ENCODE data around the gene TRAPPC13. TPM values are rescaled to one million over a fixed set of nuclear protein-coding genes. Genes with fewer than 3 reads are reported as not detected.
"Not testable (repeated sequence)": the region's sequence is repeated elsewhere in the genome, so short reads cannot be mapped to it uniquely, and the experiment has no call there.

Gene TRAPPC13
- total and polyA plus RNA-seq, 5 donors: 14.6 to 23.9 (median 21.2) TPM

DNA sequence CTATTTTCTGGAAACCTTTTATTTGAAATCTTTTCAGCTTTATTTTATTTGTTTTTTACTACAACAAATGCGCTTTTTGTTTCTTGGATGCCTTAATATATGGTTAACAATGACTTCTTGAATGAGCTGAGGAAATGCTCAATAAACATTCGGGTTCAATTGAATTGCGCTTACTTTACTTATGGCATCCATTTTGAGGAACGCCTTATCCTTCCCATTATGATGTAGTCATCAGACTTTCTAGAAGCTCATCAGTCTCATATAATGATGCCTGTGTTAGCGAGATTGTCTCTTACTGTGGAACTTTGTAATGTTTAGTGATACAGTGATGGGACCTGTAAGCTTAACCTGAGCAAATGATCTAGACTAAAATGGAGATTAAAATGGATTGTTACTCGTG is 916 bp downstream of the TRAPPC13 start:
- peak overlapping the region; percentile 87 for H3K4me3 ChIP-seq (ENCODE audit: low read length)

DNA sequence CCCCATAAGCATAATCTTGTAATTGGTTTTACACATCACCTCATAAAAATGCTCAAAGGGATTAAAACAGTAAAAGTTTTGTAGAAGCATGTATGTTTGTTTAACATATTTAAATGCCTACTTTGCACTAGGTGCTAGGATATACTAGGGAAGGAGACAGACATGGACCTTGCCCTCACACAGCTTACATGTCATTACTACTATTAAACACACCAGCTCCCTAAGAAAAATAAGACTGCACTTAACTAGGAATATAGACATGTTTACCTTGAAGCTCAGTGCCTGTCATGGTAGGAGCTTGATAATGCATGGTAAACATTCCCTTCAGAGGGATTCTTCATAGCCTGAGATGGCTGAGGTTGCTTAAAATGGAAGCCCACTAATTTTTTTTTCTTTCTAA is 6.2 kb downstream of the TRAPPC13 start:
- intact Hi-C loops (cut with DNase I): no loop called here
- DNase-seq (no peak), ATAC-seq (no peak)
- Histone ChIP-seq H3K4me3 (ENCODE audit: low read length) (no peak overlapping the region), H3K4me1 (ENCODE audit: control insufficient read depth, insufficient read depth, low read length) (no peaks in the 10 kb centered on the region), H3K27me3 (ENCODE audit: control insufficient read depth, insufficient read depth) (no peaks in the 10 kb centered on the region), H3K9me3 (ENCODE audit: control insufficient read depth, low read length) (no peaks in the 10 kb centered on the region), H3K27ac (ENCODE audit: low read length) (no peak overlapping the region)

More for the DNA sequence above, 916 bp downstream of the TRAPPC13 start:
- no peaks in the 10 kb centered on the region for H3K9me3 ChIP-seq (ENCODE audit: control insufficient read depth, low read length)
- intact Hi-C loops (cut with DNase I): no loop called here
- no peaks in the 10 kb centered on the region for H3K4me1 ChIP-seq (ENCODE audit: control insufficient read depth, insufficient read depth, low read length)
- H3K27me3 ChIP-seq (ENCODE audit: control insufficient read depth, insufficient read depth): no peaks in the 10 kb centered on the region
- no peak for ATAC-seq
- 60% methylated on average over 6 of the region's 6 CpGs for WGBS
- no peak overlapping the region for H3K27ac ChIP-seq (ENCODE audit: low read length)
- DNase-seq: no peak

DNA sequence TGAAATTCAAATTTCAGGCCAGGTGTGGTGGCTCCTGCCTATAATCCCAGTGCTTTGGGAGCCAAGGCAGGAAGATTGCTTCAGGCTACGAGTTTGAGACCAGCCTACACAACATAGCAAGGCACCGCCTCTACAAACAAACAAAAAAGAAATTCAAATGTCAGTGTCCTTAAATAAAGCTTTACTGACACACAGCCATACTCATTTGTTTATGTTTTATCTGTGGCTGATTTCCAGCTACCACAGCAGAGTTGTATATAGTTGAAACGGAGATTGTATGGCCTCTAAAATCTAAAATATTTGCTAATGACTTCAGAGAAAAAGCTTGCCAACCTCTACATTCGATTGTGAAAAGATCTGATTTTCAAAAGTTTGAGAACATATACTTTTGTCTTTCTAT is 15.4 kb downstream of the TRAPPC13 start:
- ATAC-seq: no peak
- H3K27ac ChIP-seq (ENCODE audit: low read length): no peak overlapping the region
- 97% methylated on average over 4 of the region's 4 CpGs for WGBS

GRCh38 chr5:65646938-65647337 is 22.1 kb downstream of the TRAPPC13 start:
- H3K27me3 ChIP-seq (ENCODE audit: control insufficient read depth, insufficient read depth): no peaks in the 10 kb centered on the region
- ATAC-seq: no peak
- no peaks in the 10 kb centered on the region for H3K4me1 ChIP-seq (ENCODE audit: control insufficient read depth, insufficient read depth, low read length)
- intact Hi-C loops (cut with DNase I): no loop called here
- H3K4me3 ChIP-seq (ENCODE audit: low read length): no peak overlapping the region
- WGBS: 89% methylated on average over 2 of the region's 2 CpGs
- DNase-seq: no peak
- H3K9me3 ChIP-seq (ENCODE audit: control insufficient read depth, low read length): no peaks in the 10 kb centered on the region
- no peak overlapping the region for H3K27ac ChIP-seq (ENCODE audit: low read length)

More for the DNA sequence above, 15.4 kb downstream of the TRAPPC13 start:
- Histone ChIP-seq H3K4me3 (ENCODE audit: low read length) (no peak overlapping the region), H3K9me3 (ENCODE audit: control insufficient read depth, low read length) (no peaks in the 10 kb centered on the region), H3K27me3 (ENCODE audit: control insufficient read depth, insufficient read depth) (no peaks in the 10 kb centered on the region), H3K4me1 (ENCODE audit: control insufficient read depth, insufficient read depth, low read length) (no peaks in the 10 kb centered on the region)
- intact Hi-C loops (cut with DNase I): no loop called here
- no peak for DNase-seq

- ATAC-seq (no peak), DNase-seq (no peak)
- no peaks in the 10 kb centered on the region for H3K4me1 ChIP-seq (ENCODE audit: control insufficient read depth, insufficient read depth, low read length)
- no peaks in the 10 kb centered on the region for H3K27me3 ChIP-seq (ENCODE audit: control insufficient read depth, insufficient read depth)
- H3K4me3 ChIP-seq (ENCODE audit: low read length): no peak overlapping the region
- H3K27ac ChIP-seq (ENCODE audit: low read length): no peak overlapping the region
- intact Hi-C loops (cut with DNase I): no loop called here
- no peaks in the 10 kb centered on the region for H3K9me3 ChIP-seq (ENCODE audit: control insufficient read depth, low read length)
Measured at GRCh38 chr5:65647941-65648340, 23.1 kb downstream of the TRAPPC13 start.

DNA sequence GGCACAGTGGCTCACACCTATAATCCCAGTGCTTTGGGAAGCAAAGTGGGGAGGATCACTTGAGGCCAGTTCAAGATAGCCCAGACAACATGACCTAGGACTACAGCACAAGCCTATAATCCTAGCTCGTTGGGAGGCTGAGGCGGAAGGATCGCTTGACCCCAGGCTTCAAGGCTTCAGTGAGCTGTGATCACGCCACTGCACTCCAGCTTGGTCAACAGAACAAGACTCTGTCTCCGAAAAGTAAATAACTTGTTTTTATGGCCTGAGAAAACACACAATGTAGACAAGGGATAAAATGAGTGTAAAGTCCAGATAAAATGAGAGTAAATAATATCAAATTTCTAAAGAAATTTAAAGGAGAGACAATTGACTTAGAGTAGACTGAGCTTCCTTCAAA is 26.3 kb downstream of the TRAPPC13 start:
- no peak overlapping the region for H3K27ac ChIP-seq (ENCODE audit: low read length)
- intact Hi-C loops (cut with DNase I): no loop called here
- H3K9me3 ChIP-seq (ENCODE audit: control insufficient read depth, low read length): no peaks in the 10 kb centered on the region
- no peaks in the 10 kb centered on the region for H3K27me3 ChIP-seq (ENCODE audit: control insufficient read depth, insufficient read depth)
- no peaks in the 10 kb centered on the region for H3K4me1 ChIP-seq (ENCODE audit: control insufficient read depth, insufficient read depth, low read length)
- no peak overlapping the region for H3K4me3 ChIP-seq (ENCODE audit: low read length)
- DNase-seq: no peak
- no peak for ATAC-seq
- WGBS: 75% methylated on average over 5 of the region's 5 CpGs

GRCh38 chr5:65654713-65655112 is 29.9 kb downstream of the TRAPPC13 start:
- intact Hi-C loops (cut with DNase I): no loop called here
- no peaks in the 10 kb centered on the region for H3K4me1 ChIP-seq (ENCODE audit: control insufficient read depth, insufficient read depth, low read length)
- no peak overlapping the region for H3K27ac ChIP-seq (ENCODE audit: low read length)
- ATAC-seq: no peak
- no peak overlapping the region for H3K4me3 ChIP-seq (ENCODE audit: low read length)
- no peaks in the 10 kb centered on the region for H3K9me3 ChIP-seq (ENCODE audit: control insufficient read depth, low read length)
- no peak for DNase-seq
- WGBS: 85% methylated on average over 2 of the region's 2 CpGs
- H3K27me3 ChIP-seq (ENCODE audit: control insufficient read depth, insufficient read depth): no peaks in the 10 kb centered on the region

DNA sequence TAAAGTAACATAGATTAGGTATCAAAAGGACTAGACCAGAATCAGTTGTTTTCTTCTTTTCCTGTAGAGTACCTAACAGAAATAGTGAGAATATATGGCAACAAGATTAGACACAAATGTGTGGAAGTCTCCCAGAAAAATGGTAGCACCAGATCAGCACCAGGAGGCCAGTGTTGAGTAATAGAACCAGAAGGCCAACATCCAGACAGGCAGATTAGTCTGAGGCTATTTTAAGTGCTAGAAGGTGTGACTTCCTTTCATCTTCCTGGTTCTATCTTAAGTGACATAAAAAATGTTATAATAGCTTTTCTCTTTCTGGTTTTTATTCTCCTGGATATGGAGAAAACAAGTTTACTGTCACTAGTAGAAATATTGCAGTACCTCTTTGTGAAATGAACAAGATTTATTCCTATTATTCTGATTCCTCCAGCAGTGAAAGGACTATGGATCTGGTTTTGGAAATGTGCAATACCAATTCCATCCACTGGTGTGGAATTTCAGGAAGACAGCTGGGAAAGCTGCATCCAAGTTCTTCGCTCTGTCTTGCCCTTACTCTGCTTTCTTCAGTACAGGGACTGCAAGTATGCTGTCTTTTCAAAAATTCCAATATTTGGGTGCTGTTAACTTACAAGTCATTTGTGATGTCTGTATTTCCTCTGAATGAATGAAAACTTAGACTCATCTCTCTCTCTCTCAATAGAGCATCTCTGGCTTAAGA is 39.1 kb downstream of the TRAPPC13 start:
- no peaks in the 10 kb centered on the region for H3K9me3 ChIP-seq (ENCODE audit: control insufficient read depth, low read length)
- no peak for DNase-seq
- intact Hi-C loops (cut with DNase I): no loop called here
- H3K4me1 ChIP-seq (ENCODE audit: control insufficient read depth, insufficient read depth, low read length): no peaks in the 10 kb centered on the region
- no peak overlapping the region for H3K4me3 ChIP-seq (ENCODE audit: low read length)
- no peak overlapping the region for H3K27ac ChIP-seq (ENCODE audit: low read length)
- H3K27me3 ChIP-seq (ENCODE audit: control insufficient read depth, insufficient read depth): no peaks in the 10 kb centered on the region
- ATAC-seq: peak in 1 of 2 donors; percentile 41
- 73% methylated on average over 1 of the region's 1 CpG for WGBS

DNA sequence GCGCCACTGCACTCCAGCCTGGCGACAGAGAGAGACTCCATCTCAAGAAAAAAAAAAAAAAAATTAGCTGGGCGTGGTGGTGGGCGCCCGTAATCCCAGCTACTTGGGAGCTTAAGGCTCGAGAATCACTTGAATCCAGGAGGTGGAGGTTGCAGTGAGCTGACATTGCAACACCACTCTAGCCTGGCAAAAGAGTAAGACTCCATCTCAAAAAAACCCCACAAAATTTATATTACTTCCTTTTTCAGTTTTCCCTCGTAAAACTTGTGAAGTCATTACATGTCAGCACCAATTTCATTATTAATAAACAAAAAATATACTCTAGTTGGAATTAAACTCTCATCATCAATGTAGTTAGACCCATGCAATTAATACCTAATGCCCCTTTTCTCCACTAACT is 43.9 kb downstream of the TRAPPC13 start:
- Histone ChIP-seq H3K4me3 (ENCODE audit: low read length) (no peak overlapping the region), H3K27ac (ENCODE audit: low read length) (no peak overlapping the region), H3K27me3 (ENCODE audit: control insufficient read depth, insufficient read depth) (no peaks in the 10 kb centered on the region), H3K9me3 (ENCODE audit: control insufficient read depth, low read length) (no peaks in the 10 kb centered on the region), H3K4me1 (ENCODE audit: control insufficient read depth, insufficient read depth, low read length) (no peaks in the 10 kb centered on the region)
- no peak for ATAC-seq
- intact Hi-C loops (cut with DNase I): no loop called here
- no peak for DNase-seq
- WGBS: 73% methylated on average over 7 of the region's 7 CpGs

DNA sequence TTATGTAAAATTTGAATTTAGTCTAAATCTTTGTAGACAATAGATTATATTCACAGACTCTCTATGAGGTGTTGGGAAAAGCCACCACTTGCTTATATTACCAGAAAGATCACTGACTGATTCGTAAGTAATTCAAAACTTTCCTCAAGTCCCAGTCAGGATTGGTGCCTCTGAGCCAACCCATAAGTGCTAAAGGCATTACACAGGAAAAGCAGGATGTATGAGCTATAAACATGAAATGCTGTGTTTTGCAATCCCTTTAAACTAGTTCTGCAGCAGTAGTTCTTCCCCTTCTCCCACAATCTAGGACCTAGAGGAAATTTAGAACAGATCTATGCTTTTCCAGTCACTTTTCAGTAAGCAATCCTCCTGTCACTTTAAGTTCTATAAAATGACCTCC is 48.0 kb downstream of the TRAPPC13 start:
- 85% methylated on average over 1 of the region's 1 CpG for WGBS
- ATAC-seq (no peak), DNase-seq (no peak)
- intact Hi-C loops (cut with DNase I): no loop called here
- no peak overlapping the region for H3K4me3 ChIP-seq (ENCODE audit: low read length)
- no peaks in the 10 kb centered on the region for H3K9me3 ChIP-seq (ENCODE audit: control insufficient read depth, low read length)
- H3K27me3 ChIP-seq (ENCODE audit: control insufficient read depth, insufficient read depth): no peaks in the 10 kb centered on the region
- H3K27ac ChIP-seq (ENCODE audit: low read length): no peak overlapping the region
- no peaks in the 10 kb centered on the region for H3K4me1 ChIP-seq (ENCODE audit: control insufficient read depth, insufficient read depth, low read length)

DNA sequence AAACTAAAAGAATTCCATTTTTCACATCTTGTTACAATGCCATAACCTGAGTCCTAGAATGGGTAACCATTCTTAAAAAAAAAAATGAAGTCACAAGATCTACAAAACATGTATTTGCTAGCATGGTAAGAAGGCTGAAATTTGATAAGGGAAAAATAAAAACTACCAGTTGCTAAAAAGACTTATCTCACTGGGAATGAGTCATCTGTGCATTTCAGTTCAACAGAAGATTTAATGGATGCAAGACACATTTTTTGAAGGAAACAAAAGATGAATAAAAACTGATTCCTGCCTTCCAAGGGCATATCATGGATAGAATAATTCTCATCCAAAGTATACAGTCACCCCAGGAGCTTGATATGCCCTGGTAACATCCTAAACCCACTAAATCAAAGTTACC is 49.9 kb downstream of the TRAPPC13 start:
- intact Hi-C loops (cut with DNase I): no loop called here
- Histone ChIP-seq H3K27me3 (ENCODE audit: control insufficient read depth, insufficient read depth) (no peaks in the 10 kb centered on the region), H3K4me3 (ENCODE audit: low read length) (no peak overlapping the region), H3K9me3 (ENCODE audit: control insufficient read depth, low read length) (no peaks in the 10 kb centered on the region), H3K4me1 (ENCODE audit: control insufficient read depth, insufficient read depth, low read length) (no peaks in the 10 kb centered on the region), H3K27ac (ENCODE audit: low read length) (no peak overlapping the region)
- ATAC-seq: no peak
- DNase-seq: no peak

DNA sequence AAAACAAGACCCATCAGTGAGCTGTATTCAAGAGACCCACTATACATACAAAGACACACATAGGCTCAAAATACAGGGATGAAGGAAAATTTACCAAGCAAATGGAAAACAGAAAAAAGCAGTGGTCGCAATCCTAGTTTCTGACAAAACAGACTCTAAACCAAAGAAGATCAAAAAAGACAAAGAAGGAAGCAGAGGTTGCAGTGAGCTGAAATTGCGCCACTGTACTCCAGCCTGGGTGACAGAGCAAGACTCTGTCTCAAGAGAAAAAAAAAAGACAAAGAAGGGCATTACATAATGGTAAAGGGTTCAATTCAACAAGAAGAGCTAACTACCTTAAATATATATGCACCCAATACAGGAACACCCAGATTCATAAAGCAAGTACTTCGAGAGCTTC is 51.2 kb downstream of the TRAPPC13 start:
- H3K27ac ChIP-seq (ENCODE audit: low read length); H3K27me3 ChIP-seq (ENCODE audit: control insufficient read depth, insufficient read depth); H3K9me3 ChIP-seq (ENCODE audit: control insufficient read depth, low read length); intact Hi-C loops (cut with DNase I); ATAC-seq; H3K4me3 ChIP-seq (ENCODE audit: low read length); DNase-seq; H3K4me1 ChIP-seq (ENCODE audit: control insufficient read depth, insufficient read depth, low read length): not testable (repeated sequence)
- 91% methylated on average over 3 of the region's 3 CpGs for whole genome bisulfite sequencing

All from right cardiac atrium (tissue), 5 donors.